RCC 7860 (cell line): Measurements from ENCODE around the gene C19orf33.
"Not testable (repeated sequence)": the region's sequence is repeated elsewhere in the genome, so short reads cannot be mapped to it uniquely, and the experiment has no call there.

Experiments
- DNase-seq: peaks from one replicate; pipeline ENCODE4 v3.0.0-alpha.2; 2015; ENCODE audit warnings: low spot score
- FAIRE-seq: peaks from 2 replicates; lab custom pipeline; 2012; peaks lifted over from hg19 to GRCh38; lab: Jason Lieb, UNC

The C19orf33 gene

DNA sequence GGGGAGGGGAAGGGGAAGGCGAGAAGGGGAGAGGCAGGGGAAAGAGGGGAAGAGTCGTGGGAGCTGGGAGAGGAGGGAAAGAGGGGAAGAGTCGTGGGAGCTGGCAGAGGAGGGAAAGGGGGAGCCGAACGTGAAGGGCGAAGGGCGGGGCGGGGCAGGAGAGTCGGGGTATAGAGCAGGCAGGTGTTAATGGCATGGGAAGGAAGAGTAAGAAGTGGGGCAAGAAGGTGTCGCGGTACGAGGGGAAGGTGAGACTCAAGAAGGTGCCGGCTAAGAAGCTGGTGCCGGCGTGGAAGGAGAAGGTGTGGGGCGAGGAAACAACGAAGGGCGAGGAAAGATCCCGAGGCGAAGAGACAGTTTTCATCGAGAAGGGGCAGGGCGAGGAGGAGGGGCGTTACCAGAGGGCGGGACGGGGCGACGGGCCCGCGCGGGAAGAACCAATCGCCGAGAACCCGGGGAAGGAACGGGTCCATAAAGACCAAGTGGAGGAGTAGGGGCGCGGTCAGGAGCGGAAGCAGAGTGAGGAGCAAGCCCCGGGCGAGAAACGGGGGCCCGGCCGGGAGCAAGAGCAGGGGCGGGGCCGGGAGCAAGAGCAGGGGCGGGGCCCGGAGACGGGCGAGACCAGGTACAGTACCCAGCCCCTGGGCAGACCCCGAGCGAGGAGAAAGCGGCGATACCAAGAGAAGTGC, 32.0 kb downstream of the C19orf33 start:
- peak; percentile 66 for FAIRE-seq
- DNase-seq, result peak; percentile 75

DNA sequence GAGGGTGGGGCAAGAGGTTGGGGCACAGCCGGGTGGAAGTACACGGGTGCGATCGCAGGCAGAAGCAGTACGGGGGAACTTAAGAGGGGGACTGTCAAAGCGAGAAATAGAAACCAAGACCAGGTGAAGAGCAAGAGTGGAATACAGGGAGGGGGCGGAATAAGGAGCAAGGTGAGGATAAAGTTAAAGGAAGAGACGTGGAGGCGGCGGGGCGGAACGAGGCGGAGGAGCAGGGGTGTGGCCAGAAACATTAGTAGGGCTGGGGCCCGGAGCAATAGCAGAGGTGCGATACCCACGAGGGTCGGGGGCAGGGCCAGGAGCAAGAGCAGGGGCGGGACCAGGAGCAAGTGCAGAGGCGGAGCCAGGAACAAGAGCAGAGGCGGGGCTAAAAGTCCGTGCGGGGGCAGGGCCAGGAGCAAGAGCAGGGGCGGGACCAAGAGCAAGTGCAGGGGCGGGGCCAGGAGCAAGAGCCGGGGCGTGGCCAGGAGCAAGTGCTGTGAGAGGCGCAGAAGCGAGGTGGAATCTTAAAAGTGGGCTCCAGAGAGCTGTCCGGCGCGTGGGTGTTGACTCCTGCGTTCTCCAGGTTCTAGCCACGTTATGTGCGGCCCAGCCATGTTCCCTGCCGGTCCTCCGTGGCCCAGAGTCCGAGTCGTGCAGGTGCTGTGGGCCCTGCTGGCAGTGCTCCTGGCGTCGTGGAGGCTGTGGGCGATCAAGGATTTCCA, 32.7 kb downstream of the C19orf33 start:
- FAIRE-seq (peak; percentile 44), DNase-seq (peak; percentile 79)

DNA sequence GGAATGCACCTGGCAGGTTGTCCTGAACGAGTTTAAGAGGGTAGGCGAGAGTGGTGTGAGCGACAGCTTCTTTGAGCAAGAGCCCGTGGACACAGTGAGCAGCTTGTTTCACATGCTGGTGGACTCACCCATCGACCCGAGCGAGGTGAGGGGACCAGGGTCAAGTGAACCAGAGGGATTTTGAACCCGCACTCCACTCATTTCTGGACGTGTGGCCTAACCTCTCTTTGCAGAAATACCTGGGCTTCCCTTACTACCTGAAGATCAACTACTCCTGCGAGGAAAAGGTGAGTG, 33.3 kb downstream of the C19orf33 start:
- DNase-seq, result no peak
- FAIRE-seq, result no peak

DNA sequence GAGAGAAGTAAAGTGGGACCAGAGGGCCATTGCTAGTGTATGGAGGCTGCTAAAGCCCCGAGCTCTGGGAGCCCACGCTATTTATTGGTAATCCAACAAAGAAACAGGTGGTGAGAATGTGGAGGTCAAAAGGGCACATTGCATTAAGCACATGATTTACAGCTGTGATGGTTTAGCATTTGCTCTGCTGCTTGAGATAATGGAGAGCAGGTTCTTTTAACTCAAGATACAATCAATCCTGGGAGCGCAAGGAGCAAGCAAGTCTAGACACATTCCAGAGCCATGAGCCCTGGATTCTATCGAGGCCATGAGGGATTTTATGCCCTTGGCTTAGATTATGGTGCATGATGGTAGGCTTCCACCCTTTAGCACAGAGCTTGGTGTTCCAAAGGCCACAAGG, 35.0 kb downstream of the C19orf33 start:
- not testable (repeated sequence) for DNase-seq

GRCh38 chr19:38340927-38341326, 36.9 kb downstream of the C19orf33 start:
- FAIRE-seq, result no peak

More for the DNA sequence above, 35.0 kb downstream of the C19orf33 start:
- not testable (repeated sequence) for FAIRE-seq

GRCh38 chr19:38346837-38347236, 42.8 kb downstream of the C19orf33 start:
- DNase-seq, result no peak
- no peak for FAIRE-seq

More at GRCh38 chr19:38340927-38341326, 36.9 kb downstream of the C19orf33 start:
- DNase-seq, result no peak

- FAIRE-seq (no peak), DNase-seq (no peak)
Observed at GRCh38 chr19:38350883-38351282, 46.8 kb downstream of the C19orf33 start.

GRCh38 chr19:38351865-38352395, 47.9 kb downstream of the C19orf33 start:
- FAIRE-seq, result no peak
- no peak for DNase-seq

- no peak for FAIRE-seq
- DNase-seq, result no peak
Observed at GRCh38 chr19:38352611-38353010, 48.6 kb downstream of the C19orf33 start.
